Skin epidermis (tissue), 12 donors: ENCODE measurements around the gene MED9.
A peak's percentile ranks its signal among the peaks of the same experiment; 100 is the strongest.
"Not testable (repeated sequence)": the region's sequence is repeated elsewhere in the genome, so short reads cannot be mapped to it uniquely, and the experiment has no call there.

ENCODE experiments used
- H3K27ac ChIP-seq, 21 experiments: fragments of 200-600 bp; sonication (generic) in 11 of 21; one replicate each; pipeline ENCODE4 v1.5.0; 2020; ENCODE audit warnings: mild to moderate bottlenecking in 3 of 21, inconsistent platforms in 2 of 21, moderate library complexity in 2 of 21
- H3K4me3 ChIP-seq, 7 experiments: fragments of 200-600 bp; sonication (generic) in 2 of 7; one replicate each; pipeline ENCODE4 v1.5.0; 2020; ENCODE audit warnings: inconsistent platforms in 2 of 7, mild to moderate bottlenecking in 2 of 7, moderate library complexity in 1 of 7

Gene MED9

DNA sequence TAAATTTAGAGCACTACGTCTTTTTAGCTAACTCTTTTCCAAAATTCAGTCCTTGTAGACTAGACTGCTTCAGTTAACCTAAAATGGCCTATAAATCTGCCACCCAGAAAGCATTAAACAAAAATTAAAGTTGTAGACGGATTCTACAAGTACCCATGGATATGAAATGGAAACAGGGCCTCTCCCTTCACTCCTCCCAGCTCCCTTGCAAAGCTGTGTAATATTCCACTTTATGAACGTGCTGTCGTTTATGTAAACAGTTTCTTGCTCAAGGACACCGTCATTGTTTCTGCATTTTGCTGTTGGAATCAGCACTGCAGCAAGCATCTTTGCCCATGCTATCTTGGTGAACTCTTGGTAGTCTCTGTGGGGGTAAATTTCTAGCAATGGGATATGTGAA, 5.1 kb downstream of the MED9 start:
- no peak overlapping the region for H3K27ac ChIP-seq
- H3K4me3 ChIP-seq: no peak overlapping the region

GRCh38 chr17:17484451-17484899, 7.7 kb downstream of the MED9 start:
- peak overlapping the region in 2 of 21 experiments; percentile 11 to 47 for H3K27ac ChIP-seq
- no peak overlapping the region for H3K4me3 ChIP-seq

DNA sequence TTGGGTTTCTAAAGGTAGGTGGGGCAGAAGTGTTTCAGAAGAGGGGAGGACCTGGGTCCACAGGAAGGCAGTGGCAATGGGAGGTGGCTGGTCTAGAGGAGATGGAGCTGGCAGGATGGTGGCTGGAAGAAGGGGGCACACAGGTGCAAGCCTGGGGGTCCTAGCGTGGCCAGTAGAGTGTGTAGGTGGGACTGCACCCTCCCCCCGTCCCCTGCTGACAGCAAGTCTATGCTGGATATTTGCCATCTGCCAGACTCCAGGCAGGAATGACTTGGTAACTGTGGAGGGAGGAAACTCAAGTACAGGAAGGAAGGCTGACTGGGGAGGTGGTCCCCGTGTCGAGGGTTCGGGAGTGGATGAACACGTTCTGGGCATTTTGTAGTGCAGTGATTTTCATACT, 8.6 kb downstream of the MED9 start:
- Histone ChIP-seq H3K27ac (peak overlapping the region in 1 of 21 experiments; percentile 5), H3K4me3 (no peak overlapping the region)

- H3K4me3 ChIP-seq, H3K27ac ChIP-seq: not testable (repeated sequence)
Measured at GRCh38 chr17:17486416-17486815, 9.6 kb downstream of the MED9 start.

- H3K4me3 ChIP-seq: no peak overlapping the region
- H3K27ac ChIP-seq: no peak overlapping the region
Measured at GRCh38 chr17:17487998-17488397, 11.2 kb downstream of the MED9 start.

GRCh38 chr17:17491031-17491471, 14.3 kb downstream of the MED9 start:
- H3K27ac ChIP-seq: no peak overlapping the region
- H3K4me3 ChIP-seq: no peak overlapping the region

DNA sequence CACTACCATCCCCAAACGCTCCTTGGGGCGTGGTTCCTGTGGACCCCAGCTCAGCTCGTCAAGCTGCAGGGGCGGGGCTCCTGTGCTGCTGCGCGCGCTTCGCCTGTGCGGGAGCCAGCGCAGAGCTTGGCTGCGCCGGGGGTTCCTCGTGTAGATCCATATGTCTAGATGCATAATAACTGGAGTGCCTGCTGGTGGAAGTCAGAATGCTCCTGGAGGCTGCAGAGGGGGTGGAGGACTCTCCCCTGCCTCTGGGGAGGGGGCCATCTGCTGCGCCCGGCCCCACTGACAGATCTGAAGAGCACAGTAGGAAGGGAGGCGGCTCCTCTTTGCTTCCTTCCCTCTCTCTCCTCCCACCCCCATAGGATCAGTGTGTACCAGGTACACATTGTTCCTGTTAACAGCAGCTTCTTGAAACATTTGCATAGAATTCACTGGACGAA, 14.8 kb downstream of the MED9 start:
- H3K27ac ChIP-seq: no peak overlapping the region
- no peak overlapping the region for H3K4me3 ChIP-seq

DNA sequence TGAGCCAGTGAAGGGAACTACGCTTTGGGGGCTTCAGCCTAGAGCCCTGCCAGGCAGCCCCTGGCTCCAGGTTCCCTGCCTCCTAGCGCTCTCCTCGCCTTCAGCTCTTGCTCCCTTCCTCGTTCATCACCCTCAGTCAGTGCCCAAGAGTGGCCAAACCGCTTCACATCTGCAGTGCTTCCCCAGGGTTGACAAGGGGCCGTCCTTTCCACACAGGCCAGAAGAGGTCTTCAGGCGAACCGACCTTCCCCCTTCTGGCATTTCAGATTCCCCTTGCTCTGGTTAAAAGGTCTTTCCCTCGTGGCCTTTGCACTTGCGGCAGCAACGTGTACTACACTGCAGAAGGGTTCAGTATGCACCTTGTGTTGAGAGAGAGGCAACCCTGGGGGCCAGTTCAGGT, 15.3 kb downstream of the MED9 start:
- Histone ChIP-seq H3K4me3 (no peak overlapping the region), H3K27ac (peak overlapping the region in 1 of 21 experiments; percentile 7)

GRCh38 chr17:17492571-17492970, 15.8 kb downstream of the MED9 start:
- H3K4me3 ChIP-seq: no peak overlapping the region
- peak overlapping the region in 7 of 21 experiments; percentile 7 to 91 (median 34) for H3K27ac ChIP-seq

GRCh38 chr17:17493249-17493985, 16.6 kb downstream of the MED9 start:
- Histone ChIP-seq H3K27ac (peak overlapping the region in 11 of 21 experiments; percentile 13 to 91 (median 66)), H3K4me3 (peak overlapping the region in 2 of 7 experiments; percentile 48 to 66)

GRCh38 chr17:17493986-17494466, 17.2 kb downstream of the MED9 start:
- H3K4me3 ChIP-seq: peak overlapping the region in 4 of 7 experiments; percentile 44 to 66 (median 48)
- H3K27ac ChIP-seq: peak overlapping the region in 12 of 21 experiments; percentile 13 to 91 (median 64)

DNA sequence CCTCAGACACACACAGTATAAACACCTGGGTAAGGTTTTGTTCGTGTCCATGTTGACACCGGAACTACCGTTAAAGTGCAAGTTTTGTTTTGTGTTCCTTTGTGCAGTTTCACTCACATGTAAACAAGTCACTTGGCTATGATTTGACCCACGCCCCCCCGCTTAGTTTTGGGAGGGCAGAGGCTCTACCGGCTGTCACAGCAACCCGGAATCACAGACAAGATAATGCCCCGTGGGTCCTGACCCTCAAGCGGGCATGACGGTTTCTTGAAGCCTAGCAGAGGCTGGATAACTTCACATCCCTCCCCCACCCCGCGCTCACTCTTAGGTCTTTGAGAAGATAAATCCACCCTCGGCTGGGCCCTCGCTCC, 17.7 kb downstream of the MED9 start:
- peak overlapping the region; percentile 44 to 66 (median 48) for H3K4me3 ChIP-seq
- peak overlapping the region in 17 of 21 experiments; percentile 6 to 91 (median 83) for H3K27ac ChIP-seq

GRCh38 chr17:17494870-17495535, 18.2 kb downstream of the MED9 start:
- peak overlapping the region in 19 of 21 experiments; percentile 6 to 91 (median 81) for H3K27ac ChIP-seq
- peak overlapping the region; percentile 44 to 66 (median 48) for H3K4me3 ChIP-seq

DNA sequence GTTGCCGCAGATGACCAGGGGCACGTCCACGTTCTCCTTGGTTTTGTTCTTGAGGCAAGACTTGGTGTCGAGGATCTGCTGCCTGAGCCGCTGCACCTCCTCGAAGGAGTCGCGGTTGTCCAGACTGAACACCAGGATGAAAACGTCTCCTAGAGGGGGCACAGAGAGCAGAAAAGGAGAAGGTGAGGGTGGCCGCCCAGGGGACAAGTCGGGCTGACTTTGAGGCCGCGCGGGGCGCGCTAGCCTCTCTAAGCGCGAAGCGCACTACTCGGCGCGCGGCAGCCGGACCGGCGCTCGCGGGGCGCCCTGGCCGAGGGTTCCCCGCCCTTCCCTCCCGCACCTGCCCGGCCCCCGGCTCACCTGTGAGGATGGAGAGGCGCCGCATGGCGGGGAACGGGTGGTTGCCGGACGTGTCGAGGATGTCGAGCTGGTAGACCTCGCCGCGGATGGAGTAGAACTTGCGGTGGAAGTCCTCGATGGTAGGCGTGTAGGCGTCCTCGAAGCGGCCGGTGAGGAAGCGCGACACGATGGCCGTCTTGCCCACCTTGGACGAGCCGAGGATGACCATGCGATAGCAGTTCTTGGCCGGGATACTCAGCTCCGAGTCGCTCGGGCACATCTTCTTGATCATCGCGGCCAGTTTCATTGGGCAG, 18.9 kb downstream of the MED9 start:
- Histone ChIP-seq H3K4me3 (peak overlapping the region; percentile 44 to 66 (median 48)), H3K27ac (peak overlapping the region in 19 of 21 experiments; percentile 6 to 91 (median 81))

GRCh38 chr17:17496189-17497064, 19.6 kb downstream of the MED9 start, which contains the start of gene RASD1:
Gene RASD1, minus strand, starts transcription at chr17:17496395. Its CDS starts 214 bp downstream, at chr17:17496181.
- Histone ChIP-seq H3K4me3 (peak within 1 kb of the TSS; percentile 44 to 66 (median 48)), H3K27ac (peak within 1 kb of the TSS in 20 of 21 experiments; percentile 3 to 91 (median 80))

DNA sequence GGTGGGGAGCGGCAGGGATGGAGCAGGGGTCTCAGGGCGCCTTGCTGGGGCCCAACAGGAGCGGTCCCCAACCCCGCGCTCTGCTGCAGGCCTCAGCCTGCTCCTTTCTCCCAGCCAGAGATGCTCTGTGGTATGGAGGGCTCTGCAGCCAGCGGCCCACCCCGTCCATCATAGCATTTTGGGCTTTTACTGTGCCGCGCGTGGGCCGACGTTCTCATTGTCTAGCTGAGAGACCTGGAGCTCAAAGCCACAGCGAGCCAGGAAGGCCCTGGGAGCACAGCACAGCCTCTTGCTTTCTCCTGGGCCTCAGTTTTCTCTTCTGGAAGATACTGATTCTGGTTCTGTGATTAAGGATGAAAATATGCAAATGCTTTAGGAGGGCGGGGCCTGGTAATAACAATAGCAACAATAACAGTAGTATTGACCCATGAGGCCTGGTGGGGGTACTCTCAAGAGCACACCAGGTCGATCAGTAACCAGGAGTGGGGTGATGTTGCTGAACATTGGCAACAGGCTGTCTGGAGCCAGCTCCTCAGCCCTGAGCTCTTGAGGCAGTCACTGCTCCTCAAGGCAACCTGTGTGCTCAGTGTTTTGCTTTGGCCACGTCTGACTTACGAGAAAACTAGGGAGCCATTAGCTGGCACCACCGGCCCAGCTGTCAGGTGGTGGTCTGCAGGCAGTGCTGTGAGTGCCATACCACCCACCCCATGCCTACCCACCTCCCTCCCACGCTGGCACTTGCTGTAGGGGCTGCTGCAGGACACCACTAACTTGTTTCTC, 20.5 kb downstream of the MED9 start:
- Histone ChIP-seq H3K4me3 (peak overlapping the region in 5 of 7 experiments; percentile 44 to 66 (median 48)), H3K27ac (peak overlapping the region in 7 of 21 experiments; percentile 78 to 90 (median 85))

GRCh38 chr17:17497845-17498520, 21.2 kb downstream of the MED9 start:
- H3K27ac ChIP-seq: no peak overlapping the region
- no peak overlapping the region for H3K4me3 ChIP-seq
